HepG2 (cell line): ENCODE results near the gene ERLIN1. TPM values are rescaled to one million over a fixed set of nuclear protein-coding genes. Genes with fewer than 3 reads are reported as not detected.

Source experiments
- BORCS8-MEF2B ChIP-seq: sonication (generic); formaldehyde crosslinking; IDR thresholded peaks from 2 replicates; pipeline ENCODE4 v1.8.0; 2022; ENCODE audit warnings: mild to moderate bottlenecking, missing genetic modification reagents
- CBX2 ChIP-seq, 2 experiments: fragments of 200-600 bp in 1 of 2; sonication (generic); formaldehyde crosslinking in 1 of 2; IDR thresholded peaks; 2 replicates each; pipeline versions ENCODE4 v1.7.0 to v1.8.1; 2018 to 2022; ENCODE audit warnings: low read depth in 2 of 2, low read length in 1 of 2, mild to moderate bottlenecking in 1 of 2, missing genetic modification reagents in 1 of 2
- GFI1 ChIP-seq: sonication (generic); formaldehyde crosslinking; IDR thresholded peaks from 2 replicates; pipeline ENCODE4 v1.5.0; 2020; ENCODE audit warnings: missing genetic modification reagents, mild to moderate bottlenecking, borderline replicate concordance
- NR2F1 ChIP-seq, 2 experiments: fragments of 450-650 bp in 1 of 2; formaldehyde crosslinking in 1 of 2; IDR thresholded peaks; 2 replicates each; pipeline versions ENCODE4 v1.5.0 to v1.6.1; 2016 to 2020; ENCODE audit warnings: mild to moderate bottlenecking in 1 of 2, missing compliant biosample characterization in 1 of 2, missing genetic modification reagents in 1 of 2, moderate library complexity in 1 of 2
- NRL ChIP-seq: sonication (generic); formaldehyde crosslinking; IDR thresholded peaks from 2 replicates; pipeline ENCODE4 v1.5.0; 2020; ENCODE audit warnings: missing genetic modification reagents, mild to moderate bottlenecking, moderate library complexity, borderline replicate concordance
- SP2 ChIP-seq: sonication (generic); formaldehyde crosslinking; IDR thresholded peaks from 2 replicates; pipeline ENCODE4 v1.5.1; 2020; ENCODE audit warnings: mild to moderate bottlenecking, missing genetic modification reagents
- TOE1 ChIP-seq: sonication (generic); formaldehyde crosslinking; IDR thresholded peaks from 2 replicates; pipeline ENCODE4 v1.4.0; 2020; ENCODE audit warnings: mild to moderate bottlenecking, missing genetic modification reagents
- ZBTB1 ChIP-seq: sonication (generic); formaldehyde crosslinking; IDR thresholded peaks from 2 replicates; pipeline ENCODE4 v1.4.0; 2020; ENCODE audit warnings: missing genetic modification reagents, borderline replicate concordance
- ZFP82 ChIP-seq: sonication (generic); formaldehyde crosslinking; IDR thresholded peaks from 2 replicates; pipeline ENCODE4 v1.5.1; 2020; ENCODE audit warnings: mild to moderate bottlenecking, missing genetic modification reagents, borderline replicate concordance
- ZNF263 ChIP-seq: sonication (generic); formaldehyde crosslinking; IDR thresholded peaks from 2 replicates; pipeline ENCODE4 v1.4.0; 2020; ENCODE audit warnings: missing genetic modification reagents
- ZNF605 ChIP-seq: sonication (generic); formaldehyde crosslinking; IDR thresholded peaks from 2 replicates; pipeline ENCODE4 v1.8.0; 2022; ENCODE audit warnings: mild to moderate bottlenecking, missing genetic modification reagents
- ZNF724P ChIP-seq: sonication (generic); formaldehyde crosslinking; IDR thresholded peaks from 2 replicates; pipeline ENCODE4 v1.8.0; 2022; ENCODE audit warnings: missing genetic modification reagents, borderline replicate concordance
- ZNF737 ChIP-seq: sonication (generic); formaldehyde crosslinking; IDR thresholded peaks from 2 replicates; pipeline ENCODE4 v1.5.0; 2020; ENCODE audit warnings: missing genetic modification reagents, mild to moderate bottlenecking, borderline replicate concordance
- ZNF781 ChIP-seq: sonication (generic); formaldehyde crosslinking; IDR thresholded peaks from 2 replicates; pipeline ENCODE4 v1.5.1; 2020; ENCODE audit warnings: borderline replicate concordance, mild to moderate bottlenecking, missing genetic modification reagents; ENCODE audit errors: not compliant biosample characterization
- ZNF879 ChIP-seq: sonication (generic); formaldehyde crosslinking; IDR thresholded peaks from 2 replicates; pipeline ENCODE4 v1.8.1; 2023; ENCODE audit warnings: missing genetic modification reagents
- polyA plus RNA-seq, 8 experiments: library from polyadenylated mRNA; depleted of rRNA in 3 of 8; stranded (reverse) in 7 of 8; unstranded in 1 of 8; fragments of >200 nt; fragmentation: Illumina TruSeq in 4 of 8; extraction: Trizol in 4 of 8; gene quantifications; 2 replicates each; pipeline versions ENCODE4 v1.2.1 to v1.2.3, GENCODE V29; 2011 to 2016; ENCODE audit warnings: low read depth in 4 of 8, missing spikeins in 1 of 8, mixed read lengths in 1 of 8; ENCODE audit not compliant: insufficient read depth in 1 of 8
- total RNA-seq, 5 experiments: library from RNA; depleted of rRNA; stranded (reverse); fragments of >200 nt; fragmentation: Illumina TruSeq; extraction: Trizol; gene quantifications; 2 replicates each; pipeline ENCODE4 v1.2.3, GENCODE V29; 2016; ENCODE audit warnings: low read depth in 1 of 5
- TF ChIP-seq, protein P1 (sequence below): IDR thresholded peaks from 2 replicates; pipeline ENCODE4 v1.6.1; 2012; ENCODE audit warnings: inconsistent platforms
- TF ChIP-seq, protein P2 (sequence below): sonication (generic); formaldehyde crosslinking; IDR thresholded peaks from 2 replicates; pipeline ENCODE4 v1.9.0; 2021; ENCODE audit warnings: mild to moderate bottlenecking, missing genetic modification reagents
- TF ChIP-seq, protein P3 (sequence below): sonication (generic); formaldehyde crosslinking; IDR thresholded peaks from 2 replicates; pipeline ENCODE4 v1.4.0; 2020; ENCODE audit warnings: missing genetic modification reagents
- TF ChIP-seq, protein P4 (sequence below): sonication (generic); formaldehyde crosslinking; conservative IDR thresholded peaks from 2 replicates; pipeline ENCODE4 v1.4.0; 2020; ENCODE audit warnings: missing genetic modification reagents

The ERLIN1 gene
- total and polyA plus RNA-seq, 2 of the 13 experiments (the other 11 are each of a cell fraction or from before 2014, with no cell fraction given), result 56.8 to 69.3 TPM

DNA sequence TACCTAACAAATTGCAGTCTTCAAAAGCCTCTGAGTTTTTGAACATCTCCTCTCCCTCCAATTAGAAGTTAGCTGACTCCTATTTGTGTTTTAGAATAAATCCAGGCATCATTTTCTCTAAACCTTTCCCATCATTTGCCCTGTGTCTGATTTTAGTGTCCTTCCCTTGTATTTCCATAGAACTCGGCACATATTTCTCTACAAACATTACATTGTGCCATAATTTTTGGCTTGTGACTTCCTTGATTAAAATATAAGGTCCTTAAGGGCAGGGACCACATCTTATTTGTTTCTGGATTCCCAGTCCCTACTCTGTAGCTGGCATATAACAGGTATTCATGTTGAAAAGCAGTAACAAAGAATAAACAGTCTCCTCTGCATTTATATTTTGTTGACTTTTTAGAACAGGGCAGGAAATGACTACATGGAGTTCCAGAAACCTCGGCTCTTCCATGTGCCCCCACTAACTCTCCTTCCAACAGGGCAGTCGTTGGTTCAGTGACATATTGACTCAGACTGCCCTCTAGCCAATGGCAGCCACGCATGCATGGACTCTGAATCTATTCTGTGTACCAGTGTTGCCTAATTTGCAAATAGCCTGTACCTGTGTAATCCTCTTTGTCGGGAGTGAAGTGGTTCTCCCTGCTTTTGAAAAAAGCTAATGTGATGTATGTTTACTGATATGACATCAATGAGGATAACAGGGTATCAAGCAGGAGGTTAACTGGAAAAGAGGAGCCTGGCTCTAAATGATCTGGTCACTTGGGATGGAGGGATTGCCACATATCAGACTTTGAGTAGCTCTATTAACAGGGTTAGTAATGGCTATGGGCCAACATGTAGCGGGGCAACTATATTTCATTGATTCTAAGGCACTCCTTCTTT is 84.4 kb downstream of the ERLIN1 start (continued):
- TF ChIP-seq, protein P1, sequence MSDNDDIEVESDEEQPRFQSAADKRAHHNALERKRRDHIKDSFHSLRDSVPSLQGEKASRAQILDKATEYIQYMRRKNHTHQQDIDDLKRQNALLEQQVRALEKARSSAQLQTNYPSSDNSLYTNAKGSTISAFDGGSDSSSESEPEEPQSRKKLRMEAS, result peak; percentile 90
- no peak for TF ChIP-seq ZBTB1
- peak; percentile 61 for TF ChIP-seq ZNF263 (CRISPR knock-in tag)
- TF ChIP-seq, protein P2, sequence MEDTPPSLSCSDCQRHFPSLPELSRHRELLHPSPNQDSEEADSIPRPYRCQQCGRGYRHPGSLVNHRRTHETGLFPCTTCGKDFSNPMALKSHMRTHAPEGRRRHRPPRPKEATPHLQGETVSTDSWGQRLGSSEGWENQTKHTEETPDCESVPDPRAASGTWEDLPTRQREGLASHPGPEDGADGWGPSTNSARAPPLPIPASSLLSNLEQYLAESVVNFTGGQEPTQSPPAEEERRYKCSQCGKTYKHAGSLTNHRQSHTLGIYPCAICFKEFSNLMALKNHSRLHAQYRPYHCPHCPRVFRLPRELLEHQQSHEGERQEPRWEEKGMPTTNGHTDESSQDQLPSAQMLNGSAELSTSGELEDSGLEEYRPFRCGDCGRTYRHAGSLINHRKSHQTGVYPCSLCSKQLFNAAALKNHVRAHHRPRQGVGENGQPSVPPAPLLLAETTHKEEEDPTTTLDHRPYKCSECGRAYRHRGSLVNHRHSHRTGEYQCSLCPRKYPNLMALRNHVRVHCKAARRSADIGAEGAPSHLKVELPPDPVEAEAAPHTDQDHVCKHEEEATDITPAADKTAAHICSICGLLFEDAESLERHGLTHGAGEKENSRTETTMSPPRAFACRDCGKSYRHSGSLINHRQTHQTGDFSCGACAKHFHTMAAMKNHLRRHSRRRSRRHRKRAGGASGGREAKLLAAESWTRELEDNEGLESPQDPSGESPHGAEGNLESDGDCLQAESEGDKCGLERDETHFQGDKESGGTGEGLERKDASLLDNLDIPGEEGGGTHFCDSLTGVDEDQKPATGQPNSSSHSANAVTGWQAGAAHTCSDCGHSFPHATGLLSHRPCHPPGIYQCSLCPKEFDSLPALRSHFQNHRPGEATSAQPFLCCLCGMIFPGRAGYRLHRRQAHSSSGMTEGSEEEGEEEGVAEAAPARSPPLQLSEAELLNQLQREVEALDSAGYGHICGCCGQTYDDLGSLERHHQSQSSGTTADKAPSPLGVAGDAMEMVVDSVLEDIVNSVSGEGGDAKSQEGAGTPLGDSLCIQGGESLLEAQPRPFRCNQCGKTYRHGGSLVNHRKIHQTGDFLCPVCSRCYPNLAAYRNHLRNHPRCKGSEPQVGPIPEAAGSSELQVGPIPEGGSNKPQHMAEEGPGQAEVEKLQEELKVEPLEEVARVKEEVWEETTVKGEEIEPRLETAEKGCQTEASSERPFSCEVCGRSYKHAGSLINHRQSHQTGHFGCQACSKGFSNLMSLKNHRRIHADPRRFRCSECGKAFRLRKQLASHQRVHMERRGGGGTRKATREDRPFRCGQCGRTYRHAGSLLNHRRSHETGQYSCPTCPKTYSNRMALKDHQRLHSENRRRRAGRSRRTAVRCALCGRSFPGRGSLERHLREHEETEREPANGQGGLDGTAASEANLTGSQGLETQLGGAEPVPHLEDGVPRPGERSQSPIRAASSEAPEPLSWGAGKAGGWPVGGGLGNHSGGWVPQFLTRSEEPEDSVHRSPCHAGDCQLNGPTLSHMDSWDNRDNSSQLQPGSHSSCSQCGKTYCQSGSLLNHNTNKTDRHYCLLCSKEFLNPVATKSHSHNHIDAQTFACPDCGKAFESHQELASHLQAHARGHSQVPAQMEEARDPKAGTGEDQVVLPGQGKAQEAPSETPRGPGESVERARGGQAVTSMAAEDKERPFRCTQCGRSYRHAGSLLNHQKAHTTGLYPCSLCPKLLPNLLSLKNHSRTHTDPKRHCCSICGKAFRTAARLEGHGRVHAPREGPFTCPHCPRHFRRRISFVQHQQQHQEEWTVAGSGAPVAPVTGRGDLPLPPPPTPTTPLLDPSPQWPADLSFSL (CRISPR knock-in tag), result no peak
- 0 out of 2 replicates have a peak, but pooled peaks have one; percentile 35 for TF ChIP-seq ZNF605 (CRISPR knock-in tag)
- TF ChIP-seq BORCS8-MEF2B (CRISPR knock-in tag), result peak; percentile 69; the same call in 1 of the 2 replicates
- TF ChIP-seq NRL (CRISPR knock-in tag), result no peak
- no peak for TF ChIP-seq ZNF737
- TF ChIP-seq, protein P3, sequence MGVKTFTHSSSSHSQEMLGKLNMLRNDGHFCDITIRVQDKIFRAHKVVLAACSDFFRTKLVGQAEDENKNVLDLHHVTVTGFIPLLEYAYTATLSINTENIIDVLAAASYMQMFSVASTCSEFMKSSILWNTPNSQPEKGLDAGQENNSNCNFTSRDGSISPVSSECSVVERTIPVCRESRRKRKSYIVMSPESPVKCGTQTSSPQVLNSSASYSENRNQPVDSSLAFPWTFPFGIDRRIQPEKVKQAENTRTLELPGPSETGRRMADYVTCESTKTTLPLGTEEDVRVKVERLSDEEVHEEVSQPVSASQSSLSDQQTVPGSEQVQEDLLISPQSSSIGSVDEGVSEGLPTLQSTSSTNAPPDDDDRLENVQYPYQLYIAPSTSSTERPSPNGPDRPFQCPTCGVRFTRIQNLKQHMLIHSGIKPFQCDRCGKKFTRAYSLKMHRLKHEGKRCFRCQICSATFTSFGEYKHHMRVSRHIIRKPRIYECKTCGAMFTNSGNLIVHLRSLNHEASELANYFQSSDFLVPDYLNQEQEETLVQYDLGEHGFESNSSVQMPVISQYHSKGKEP, result no peak; the same call in 1 of the 2 replicates
- TF ChIP-seq ZNF879 (CRISPR knock-in tag), result no peak
- no peak for TF ChIP-seq CBX2 (IDR thresholded peaks at IDR 0.05; ENCODE audit: low read depth, low read length)
- no peak for TF ChIP-seq CBX2 (CRISPR knock-in tag; IDR thresholded peaks at IDR 0.05; ENCODE audit: low read depth)
- TF ChIP-seq TOE1 (CRISPR knock-in tag), result no peak
- TF ChIP-seq SP2, result no peak
- TF ChIP-seq NR2F1 (CRISPR knock-in tag; IDR thresholded peaks at IDR 0.05), result peak in 1 of 2 experiments; percentile 44; a peak in 1 of 4 replicates
- no peak for TF ChIP-seq ZFP82 (CRISPR knock-in tag)
- no peak for TF ChIP-seq ZNF781
- TF ChIP-seq ZNF724P (CRISPR knock-in tag), result no peak
- TF ChIP-seq, protein P4, sequence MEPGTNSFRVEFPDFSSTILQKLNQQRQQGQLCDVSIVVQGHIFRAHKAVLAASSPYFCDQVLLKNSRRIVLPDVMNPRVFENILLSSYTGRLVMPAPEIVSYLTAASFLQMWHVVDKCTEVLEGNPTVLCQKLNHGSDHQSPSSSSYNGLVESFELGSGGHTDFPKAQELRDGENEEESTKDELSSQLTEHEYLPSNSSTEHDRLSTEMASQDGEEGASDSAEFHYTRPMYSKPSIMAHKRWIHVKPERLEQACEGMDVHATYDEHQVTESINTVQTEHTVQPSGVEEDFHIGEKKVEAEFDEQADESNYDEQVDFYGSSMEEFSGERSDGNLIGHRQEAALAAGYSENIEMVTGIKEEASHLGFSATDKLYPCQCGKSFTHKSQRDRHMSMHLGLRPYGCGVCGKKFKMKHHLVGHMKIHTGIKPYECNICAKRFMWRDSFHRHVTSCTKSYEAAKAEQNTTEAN (CRISPR knock-in tag), result peak; percentile 80
- peak; percentile 70 for TF ChIP-seq GFI1 (CRISPR knock-in tag)
